GM12872 (cell line): ENCODE data around the gene DDX1.

Experiments
- CTCF ChIP-seq: IDR thresholded peaks from 3 replicates; pipeline ENCODE4 v1.5.1; 2011; ENCODE audit warnings: low read depth, mild to moderate bottlenecking, low read length, moderate library complexity; ENCODE audit not compliant: insufficient read depth

Gene DDX1

GRCh38 chr2:15626126-15626525, 34.5 kb downstream of the DDX1 start:
- TF ChIP-seq CTCF = no peak

GRCh38 chr2:15626967-15627366, 35.3 kb downstream of the DDX1 start:
- TF ChIP-seq CTCF = no peak

- TF ChIP-seq CTCF = no peak
Measured at GRCh38 chr2:15627817-15628684, 36.4 kb downstream of the DDX1 start.

GRCh38 chr2:15628899-15629855, 37.5 kb downstream of the DDX1 start:
- TF ChIP-seq CTCF = no peak

DNA sequence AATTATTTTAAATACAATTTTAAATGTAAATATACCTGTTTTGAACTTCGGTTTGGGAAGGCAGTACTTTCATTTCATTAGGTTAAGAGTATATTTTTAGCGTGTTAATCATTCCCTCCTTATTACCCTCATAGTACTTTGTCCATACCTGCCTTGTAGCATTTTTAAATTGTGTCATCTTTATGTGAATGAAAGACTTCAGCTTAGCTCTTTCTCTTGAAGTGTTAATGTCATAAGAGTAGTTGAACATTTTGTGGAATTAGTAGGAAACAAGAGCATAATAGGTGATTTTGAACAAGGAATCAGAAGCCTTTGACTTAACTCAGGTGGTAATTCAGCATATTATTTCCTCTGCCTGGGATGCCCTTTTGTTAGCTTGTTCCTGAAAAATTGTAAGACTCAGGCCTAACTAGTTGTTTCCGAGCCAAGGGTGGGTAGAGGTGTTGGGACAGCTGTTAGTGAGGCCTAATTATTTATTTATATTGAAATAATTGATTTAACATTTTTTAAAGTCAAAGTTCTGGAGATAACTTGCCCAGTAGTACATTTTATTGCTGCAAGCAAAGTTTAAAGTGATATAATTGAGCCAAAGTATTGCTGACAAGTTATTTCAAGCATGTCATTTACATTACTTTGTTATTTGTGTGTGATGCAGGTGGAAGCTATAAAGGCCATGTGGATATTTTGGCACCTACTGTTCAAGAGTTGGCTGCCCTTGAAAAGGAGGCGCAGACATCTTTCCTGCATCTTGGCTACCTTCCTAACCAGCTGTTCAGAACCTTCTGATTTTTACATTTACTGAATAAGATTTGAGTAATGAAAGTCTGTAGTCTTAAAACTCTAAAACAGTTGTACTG, 38.7 kb downstream of the DDX1 start:
- TF ChIP-seq CTCF = no peak

GRCh38 chr2:15630978-15631719, 39.5 kb downstream of the DDX1 start:
- no peak for TF ChIP-seq CTCF
